NCI-H1092 treated with DMSO at 0.1 percent for 48 hours (cell line): ENCODE results near the gene MPO.
A peak's percentile ranks its signal among the peaks of the same experiment; 100 is the strongest.

Experiments used
- DNase-seq: peaks from one replicate; lab custom pipeline; 2025; lab: John Stamatoyannopoulos, UW

The MPO gene

GRCh38 chr17:58306131-58306951 lies 25.6 kb upstream of the MPO start:
- DNase-seq, result no peak

DNA sequence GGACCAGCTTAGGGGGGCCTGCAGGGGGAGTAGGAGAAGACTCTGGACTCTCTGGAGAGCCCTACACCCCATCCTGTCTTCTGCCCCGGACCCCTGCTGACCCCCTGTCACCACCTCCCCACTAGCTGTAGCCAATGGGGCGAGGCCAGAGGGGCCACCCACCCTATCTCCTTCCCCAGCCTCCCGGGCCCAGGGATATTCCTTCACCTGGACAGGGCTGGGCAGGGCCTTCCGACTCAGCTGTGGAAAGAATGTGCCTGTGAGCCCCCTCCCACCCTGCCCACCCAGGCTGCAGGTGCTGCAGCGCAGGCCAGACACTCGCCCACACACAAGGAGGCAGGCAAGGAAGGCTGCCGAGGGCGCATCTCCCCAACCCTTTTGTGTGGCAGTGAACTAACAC lies 24.9 kb upstream of the MPO start:
- no peak for DNase-seq

DNA sequence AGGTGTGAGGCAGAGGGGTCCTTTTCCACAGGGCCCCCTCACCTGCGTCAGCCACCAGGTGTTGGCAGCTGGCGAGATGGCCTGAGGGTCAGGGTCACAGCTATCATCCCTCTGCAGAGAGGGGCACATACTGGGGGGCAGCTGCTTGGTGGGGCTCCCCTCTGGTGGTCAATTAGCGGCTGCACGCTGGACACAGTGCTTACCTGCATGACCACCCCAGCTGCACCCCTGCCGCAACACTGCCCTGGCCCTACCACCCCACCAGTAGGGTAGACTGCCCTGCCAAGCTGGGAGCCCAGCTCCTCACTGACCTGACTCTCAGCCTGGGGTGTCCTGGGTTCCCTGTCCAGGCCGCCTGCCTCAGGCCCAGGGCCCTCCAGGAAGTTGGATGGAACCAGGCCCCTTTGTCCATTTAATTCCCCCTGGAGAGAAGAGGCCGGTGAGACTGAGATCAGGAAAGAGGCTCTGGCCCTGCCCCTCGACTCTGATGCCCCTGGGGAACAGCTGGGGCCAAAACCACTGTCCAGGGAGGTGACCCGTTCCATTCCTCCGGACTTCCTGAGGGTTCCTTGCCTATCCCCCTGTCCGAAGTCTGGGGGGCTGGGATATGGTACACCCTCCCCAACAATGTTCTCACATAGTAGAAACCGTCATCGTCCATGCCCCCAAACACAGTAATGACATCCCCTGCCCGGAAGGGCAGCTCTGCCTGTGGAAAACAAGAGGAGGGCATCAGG lies 24.2 kb upstream of the MPO start:
- DNase-seq, result no peak

DNA sequence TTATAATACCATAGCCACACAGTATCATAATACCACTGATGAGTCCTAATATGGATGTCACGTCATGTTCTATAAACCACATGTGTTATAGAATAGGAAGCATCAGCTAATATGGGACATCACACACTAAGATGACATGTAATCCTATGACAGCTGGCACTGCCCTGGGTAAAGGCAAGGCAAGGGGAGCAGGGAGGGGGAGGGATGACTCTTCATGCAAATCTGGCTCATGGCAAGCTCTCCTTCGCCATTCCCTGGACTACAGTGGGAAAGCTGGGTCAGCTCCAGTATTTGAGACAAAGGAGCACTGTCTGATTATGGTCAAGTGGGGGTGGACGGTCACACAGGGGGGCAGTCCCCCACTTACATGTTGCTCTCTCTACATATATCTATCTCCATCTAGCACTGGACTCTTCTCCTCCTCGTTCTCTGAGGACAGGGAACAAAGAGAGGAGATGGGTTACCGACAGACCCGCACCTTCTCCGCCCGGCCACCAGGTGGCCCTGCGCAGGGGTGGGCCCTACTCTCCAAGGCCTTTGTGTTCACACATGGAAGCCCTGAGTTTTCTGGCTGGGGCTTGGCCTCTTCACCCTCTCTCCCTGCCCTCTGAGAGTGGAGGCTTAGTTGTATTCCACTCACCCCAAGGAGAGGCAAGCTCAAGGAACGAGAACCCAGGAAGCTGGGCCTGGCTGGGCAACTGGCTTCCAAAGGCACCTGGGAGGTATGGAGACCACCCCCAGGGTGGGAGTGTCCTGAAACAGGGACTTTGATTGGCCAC lies 23.4 kb upstream of the MPO start:
- peak; percentile 9 for DNase-seq

- no peak for DNase-seq
These were observed 22.3 kb upstream of the MPO start for GRCh38 chr17:58302919-58303585.

DNA sequence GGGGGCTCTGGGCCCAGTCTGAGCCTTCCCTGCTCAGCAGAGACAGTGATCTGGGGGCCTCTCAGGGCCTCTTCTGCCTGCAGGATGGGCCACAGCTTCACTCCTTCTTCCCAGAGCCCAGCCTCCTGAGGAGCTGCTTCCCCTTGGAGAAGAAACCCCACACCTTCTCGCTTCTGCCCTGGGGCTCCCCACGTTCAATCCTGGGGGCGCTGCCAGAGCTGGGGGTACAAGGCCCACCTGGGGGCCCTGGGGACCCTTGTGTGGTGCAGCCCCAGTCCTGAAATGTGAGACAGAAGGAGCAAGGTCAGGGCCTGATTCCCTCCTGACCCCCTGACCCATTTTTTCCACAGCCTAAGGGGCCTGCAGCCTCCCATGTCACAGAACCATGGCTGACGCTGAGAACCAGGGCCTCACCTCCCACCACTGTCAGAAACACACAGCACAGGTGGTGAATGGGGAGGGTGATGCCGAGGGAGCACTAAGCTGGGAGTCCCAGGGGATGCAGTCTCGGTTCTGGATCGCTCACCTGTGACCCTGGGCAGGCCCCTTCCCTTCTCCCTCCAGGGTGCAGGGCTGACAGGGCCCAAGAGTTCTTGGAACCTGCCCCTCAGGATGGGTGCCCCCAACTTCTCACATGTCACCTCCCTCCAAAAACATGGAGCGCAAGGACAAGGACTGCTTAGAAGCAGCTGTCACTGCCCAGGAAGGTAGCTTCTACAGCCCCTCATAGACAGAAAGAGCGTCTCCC lies 21.6 kb upstream of the MPO start:
- no peak for DNase-seq

GRCh38 chr17:58301504-58302150 lies 20.9 kb upstream of the MPO start:
- no peak for DNase-seq

- no peak for DNase-seq
These were observed 19.6 kb upstream of the MPO start for GRCh38 chr17:58300336-58300735.

GRCh38 chr17:58294034-58294433 lies 13.3 kb upstream of the MPO start:
- DNase-seq, result no peak

DNA sequence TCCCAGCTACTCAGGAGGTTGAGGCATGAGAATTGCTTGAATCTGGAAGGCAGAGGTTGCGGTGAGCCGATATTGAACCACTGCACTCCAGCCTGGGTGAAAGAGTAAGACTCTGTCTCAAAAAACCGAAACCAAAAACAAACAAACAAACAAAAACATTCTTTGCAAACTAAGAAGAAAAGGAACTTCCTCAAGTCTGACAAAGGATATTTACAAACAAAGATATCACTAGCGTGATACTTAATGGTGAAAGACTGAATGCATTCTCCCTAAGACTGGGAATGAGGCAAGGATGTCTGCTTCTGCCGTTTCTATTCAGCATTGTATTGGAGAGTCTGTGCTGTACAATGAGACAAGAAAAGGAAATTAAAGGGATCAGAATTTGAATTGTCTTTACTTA lies 10.5 kb upstream of the MPO start:
- DNase-seq, result no peak

- DNase-seq, result no peak
These were observed 9.1 kb upstream of the MPO start for GRCh38 chr17:58289869-58290268.

DNA sequence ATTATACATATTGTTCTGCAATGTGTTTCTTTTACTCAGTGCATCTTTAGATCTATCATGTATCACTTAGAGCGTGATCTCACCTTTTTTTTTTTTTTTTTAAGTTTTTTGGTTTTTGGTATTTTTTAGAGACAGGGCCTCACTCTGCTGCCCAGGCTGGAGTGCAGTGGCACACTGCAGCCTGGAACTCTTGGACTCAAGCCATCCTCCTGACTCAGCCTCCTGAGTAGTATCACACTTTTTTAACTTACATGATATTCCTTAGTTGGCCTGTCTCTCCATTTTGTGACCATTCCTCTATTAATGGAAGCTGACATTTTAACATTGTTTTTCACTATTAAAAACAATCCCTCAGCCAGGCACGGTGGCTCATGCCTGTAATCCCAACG lies 4.7 kb upstream of the MPO start:
- no peak for DNase-seq

GRCh38 chr17:58284613-58285421 lies 4.1 kb upstream of the MPO start:
- no peak for DNase-seq

DNA sequence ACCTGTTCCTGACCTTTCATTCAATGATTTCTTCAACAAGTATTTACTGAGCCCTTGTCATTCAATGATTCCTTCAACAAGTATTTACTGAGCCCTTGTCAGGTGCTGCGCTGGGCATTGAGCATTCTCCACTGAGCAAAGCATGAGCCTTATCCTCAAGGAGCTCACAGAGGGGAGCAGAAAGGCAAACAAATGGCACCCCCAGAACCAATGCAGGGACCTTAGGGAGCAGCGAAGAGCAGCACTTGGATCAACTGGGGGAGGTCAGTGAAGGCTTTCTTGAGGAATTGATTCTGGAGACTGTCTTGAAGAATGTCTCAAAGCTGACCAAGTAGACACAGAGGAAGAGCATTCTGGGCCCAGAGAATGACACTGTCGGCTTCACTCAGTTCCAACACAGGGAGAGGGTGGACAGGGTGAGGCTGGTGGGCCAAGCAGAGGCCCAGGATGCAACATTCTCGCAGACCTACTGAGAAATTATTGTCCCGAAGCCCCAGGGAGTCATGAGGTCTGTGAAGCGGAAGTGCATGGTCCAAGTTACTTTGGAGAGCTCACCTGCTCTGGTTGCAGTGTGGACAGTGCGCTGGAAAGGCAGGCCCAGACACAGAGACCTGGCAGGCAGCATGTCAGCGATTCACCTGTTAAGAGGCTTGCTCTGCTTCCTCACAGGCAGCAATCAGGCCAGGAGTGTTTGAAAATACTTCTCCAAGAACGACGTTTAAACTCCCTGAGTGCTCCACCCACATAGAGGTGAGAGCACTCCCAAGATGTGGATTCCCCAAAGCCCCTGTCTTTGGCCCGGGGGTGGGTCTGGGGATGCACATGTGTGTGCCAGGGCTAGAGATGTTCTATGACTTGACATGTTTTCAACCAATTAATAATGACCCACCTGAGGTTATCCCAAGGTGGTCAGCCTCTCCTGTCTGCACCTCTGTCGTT lies 3.2 kb upstream of the MPO start:
- DNase-seq, result no peak

DNA sequence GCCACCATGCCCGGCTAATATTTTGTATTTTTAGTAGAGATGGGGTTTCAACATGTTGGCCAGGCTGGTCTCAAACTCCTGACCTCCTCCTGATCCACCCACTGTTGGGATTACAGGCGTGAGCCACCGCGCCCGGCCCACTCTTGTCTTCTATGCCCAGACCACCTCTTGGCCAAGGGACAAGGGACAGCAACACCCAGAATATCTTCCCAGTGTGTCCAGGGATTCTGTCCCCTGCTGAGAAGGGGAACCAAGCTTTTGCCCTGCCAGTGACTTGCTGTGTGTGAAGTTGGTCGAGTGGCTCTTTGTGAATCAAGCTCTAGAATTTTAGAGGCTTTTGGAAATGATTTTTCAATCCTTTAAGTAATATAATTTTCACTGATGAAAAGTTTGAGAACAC lies 1.7 kb upstream of the MPO start:
- no peak for DNase-seq

DNA sequence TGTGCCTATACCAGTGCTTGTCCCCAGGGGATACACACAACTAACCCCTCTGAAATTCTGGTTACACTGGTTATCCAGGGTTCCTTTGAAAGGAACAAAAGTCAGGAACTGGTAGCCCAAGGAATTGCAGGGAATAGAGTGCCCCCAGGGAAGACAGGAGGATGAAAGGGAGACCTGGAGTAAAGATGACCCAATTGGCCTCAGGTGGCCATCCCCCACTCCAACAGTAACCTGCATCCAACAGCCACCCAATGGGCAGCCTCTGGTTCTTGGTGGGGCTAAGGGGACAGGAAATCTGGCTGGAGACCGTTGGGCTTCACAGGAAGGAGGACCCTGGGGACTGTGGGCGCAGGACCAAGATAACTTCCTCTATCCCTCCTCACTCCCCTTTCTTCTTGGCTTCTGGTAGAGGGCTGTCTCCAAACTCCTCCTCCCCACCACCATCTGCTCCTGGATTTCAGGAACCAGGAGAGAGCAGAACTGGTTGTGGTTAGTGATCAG lies 826 bp upstream of the MPO start:
- DNase-seq, result no peak

DNA sequence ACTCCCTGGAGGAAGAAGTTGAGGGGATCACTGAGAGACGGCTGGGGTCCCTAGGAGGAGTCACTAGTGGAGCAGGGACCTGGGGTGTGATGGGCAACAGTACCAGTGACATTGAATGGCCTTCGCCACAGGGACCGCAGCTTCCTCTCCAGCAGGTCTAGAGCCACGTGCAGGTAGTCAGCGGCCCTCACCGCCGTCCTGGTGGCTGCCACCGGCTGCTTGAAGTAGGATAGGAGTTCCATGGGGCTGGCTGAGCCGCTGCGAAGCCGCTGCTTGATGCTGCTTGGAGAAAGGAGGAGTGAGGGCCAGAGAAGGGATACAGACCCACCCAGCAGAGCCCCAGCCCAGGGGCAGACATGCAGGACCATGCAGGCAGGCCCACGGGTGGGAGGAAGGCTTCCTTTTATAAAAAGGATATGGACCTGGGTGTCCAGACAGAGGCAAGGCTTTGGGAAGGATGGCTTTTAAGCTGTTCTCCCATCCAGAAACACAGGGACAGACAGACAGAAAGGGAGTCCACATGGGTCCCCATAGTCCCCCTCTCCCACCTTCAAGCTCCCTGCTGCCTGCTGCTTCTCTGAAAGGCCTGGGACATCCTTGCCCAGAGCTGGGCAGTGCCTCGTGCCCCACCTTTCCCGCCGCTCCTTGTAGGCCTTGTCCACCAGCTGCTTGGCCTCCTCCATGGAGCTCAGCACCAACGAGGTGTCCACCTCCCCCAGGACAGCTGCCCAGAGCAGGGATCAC lies 827 bp downstream of the MPO start:
- DNase-seq, result no peak
